ENCODE measurements around the gene GRAMD1C.

Gene GRAMD1C

DNA sequence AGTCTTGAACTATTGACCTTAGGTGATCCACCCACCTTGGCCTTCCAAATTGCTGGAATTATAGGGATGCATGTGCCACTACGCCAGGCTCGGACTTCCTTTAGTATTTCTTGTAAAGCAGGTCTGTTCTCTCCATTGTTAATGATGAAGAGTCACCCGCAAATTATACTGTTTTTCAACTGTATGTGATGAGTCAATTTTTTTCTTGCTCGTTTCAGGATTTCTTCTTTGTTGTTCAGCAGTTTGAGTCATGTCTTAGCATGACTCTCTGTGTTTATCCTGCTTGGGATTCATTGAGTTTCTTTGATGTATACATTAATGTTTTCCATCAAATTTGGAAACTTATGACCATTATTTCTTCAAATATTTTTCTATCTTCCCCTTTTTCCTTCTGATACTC lies 28.9 kb downstream of the GRAMD1C start:
- Histone ChIP-seq H3K27ac (no peak overlapping the region), H3K9me3 (no peaks in the 10 kb centered on the region), H3K4me1 (no peaks in the 10 kb centered on the region), H3K4me3 (no peak overlapping the region), H3K36me3 (no peaks in the 10 kb centered on the region), H3K27me3 (no peaks in the 10 kb centered on the region)
- TF ChIP-seq, protein P1, sequence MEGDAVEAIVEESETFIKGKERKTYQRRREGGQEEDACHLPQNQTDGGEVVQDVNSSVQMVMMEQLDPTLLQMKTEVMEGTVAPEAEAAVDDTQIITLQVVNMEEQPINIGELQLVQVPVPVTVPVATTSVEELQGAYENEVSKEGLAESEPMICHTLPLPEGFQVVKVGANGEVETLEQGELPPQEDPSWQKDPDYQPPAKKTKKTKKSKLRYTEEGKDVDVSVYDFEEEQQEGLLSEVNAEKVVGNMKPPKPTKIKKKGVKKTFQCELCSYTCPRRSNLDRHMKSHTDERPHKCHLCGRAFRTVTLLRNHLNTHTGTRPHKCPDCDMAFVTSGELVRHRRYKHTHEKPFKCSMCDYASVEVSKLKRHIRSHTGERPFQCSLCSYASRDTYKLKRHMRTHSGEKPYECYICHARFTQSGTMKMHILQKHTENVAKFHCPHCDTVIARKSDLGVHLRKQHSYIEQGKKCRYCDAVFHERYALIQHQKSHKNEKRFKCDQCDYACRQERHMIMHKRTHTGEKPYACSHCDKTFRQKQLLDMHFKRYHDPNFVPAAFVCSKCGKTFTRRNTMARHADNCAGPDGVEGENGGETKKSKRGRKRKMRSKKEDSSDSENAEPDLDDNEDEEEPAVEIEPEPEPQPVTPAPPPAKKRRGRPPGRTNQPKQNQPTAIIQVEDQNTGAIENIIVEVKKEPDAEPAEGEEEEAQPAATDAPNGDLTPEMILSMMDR (IDR thresholded peaks at IDR 0.05): no peak
- intact Hi-C loops (cut with DNase I; ENCODE audit: low total_unique reads): no loop called here
- no peak for DNase-seq

DNA sequence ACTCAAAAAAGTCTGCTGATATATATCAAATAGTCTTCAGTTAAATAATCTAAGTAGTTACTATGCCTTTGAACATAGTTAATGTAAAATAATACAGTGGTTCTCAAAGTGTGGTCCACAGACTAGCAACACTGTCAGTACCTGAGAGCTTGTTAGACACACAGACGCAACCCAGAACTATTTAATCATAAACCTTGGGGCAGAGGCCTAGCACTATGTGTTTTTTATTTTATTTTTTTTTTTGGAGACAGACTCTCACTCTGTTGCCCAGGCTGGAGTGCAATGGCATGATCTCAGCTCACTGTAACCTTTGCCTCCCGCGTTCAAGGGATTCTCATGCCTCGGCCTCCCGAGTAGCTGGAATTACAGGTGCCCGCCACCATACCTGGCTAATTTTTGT lies 34.7 kb downstream of the GRAMD1C start:
- no peaks in the 10 kb centered on the region for H3K4me1 ChIP-seq
- H3K9me3 ChIP-seq: no peaks in the 10 kb centered on the region
- H3K4me3 ChIP-seq: no peak overlapping the region
- TF ChIP-seq, protein P1 (IDR thresholded peaks at IDR 0.05): no peak
- no peak overlapping the region for H3K27ac ChIP-seq
- no peaks in the 10 kb centered on the region for H3K36me3 ChIP-seq
- no peaks in the 10 kb centered on the region for H3K27me3 ChIP-seq
- no peak for DNase-seq
- intact Hi-C loops (cut with DNase I; ENCODE audit: low total_unique reads): no loop called here

DNA sequence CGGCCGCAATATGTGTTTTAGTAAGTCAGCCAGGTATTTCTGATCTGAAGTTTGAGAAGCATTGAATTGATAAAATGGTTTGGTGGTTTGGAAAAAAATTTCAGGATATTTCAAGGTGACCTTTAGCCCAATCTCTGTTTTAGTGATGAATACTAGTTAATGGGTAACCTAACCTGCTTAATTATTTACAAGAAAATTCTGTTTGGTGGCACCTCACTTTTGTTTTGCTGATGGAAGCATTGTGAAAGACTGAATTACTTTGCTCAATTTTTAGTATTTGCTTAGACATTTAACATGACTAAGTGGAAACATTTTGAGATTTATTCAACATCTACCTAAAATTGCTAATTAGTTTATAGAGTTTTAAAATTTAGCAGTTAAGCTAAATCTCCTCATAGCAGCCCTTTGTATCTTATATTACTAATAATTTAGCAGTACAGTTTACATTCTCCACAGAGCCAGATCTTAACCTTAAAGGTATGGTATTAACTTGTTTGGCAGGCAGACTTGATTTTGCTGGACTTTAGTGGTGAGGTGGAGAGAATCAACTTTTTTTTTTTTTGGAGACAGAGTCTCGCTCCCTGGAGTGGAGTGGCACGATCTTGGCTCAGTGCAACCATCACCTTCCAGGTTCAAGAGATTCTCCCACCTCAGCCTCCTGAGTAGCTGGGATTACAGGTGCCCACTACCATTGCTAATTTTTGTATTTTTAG lies 35.4 kb downstream of the GRAMD1C start:
- Histone ChIP-seq H3K27me3 (no peaks in the 10 kb centered on the region), H3K4me1 (no peaks in the 10 kb centered on the region), H3K36me3 (no peaks in the 10 kb centered on the region), H3K9me3 (no peaks in the 10 kb centered on the region), H3K27ac (no peak overlapping the region), H3K4me3 (no peak overlapping the region)
- intact Hi-C loops (cut with DNase I; ENCODE audit: low total_unique reads): no loop called here
- TF ChIP-seq, protein P1 (IDR thresholded peaks at IDR 0.05): no peak
- DNase-seq: no peak

DNA sequence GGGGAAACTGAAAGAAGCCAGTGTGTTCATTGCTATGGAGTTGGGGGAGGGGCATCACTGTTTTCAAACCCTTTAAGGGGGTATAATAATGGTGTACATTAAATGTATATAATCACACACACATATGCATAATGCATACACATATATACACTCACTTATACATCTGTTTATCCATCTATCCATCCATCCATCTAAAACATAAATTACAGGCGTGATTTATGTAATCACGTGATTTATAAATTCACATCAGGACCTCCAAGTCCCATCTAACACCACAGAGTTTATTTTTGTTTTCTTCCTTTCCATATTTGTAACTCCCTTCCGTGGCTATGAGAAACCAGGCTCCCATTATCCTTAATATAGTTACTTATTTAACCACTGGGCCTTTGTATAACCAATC lies 39.8 kb downstream of the GRAMD1C start:
- TF ChIP-seq, protein P1 (IDR thresholded peaks at IDR 0.05): no peak

DNA sequence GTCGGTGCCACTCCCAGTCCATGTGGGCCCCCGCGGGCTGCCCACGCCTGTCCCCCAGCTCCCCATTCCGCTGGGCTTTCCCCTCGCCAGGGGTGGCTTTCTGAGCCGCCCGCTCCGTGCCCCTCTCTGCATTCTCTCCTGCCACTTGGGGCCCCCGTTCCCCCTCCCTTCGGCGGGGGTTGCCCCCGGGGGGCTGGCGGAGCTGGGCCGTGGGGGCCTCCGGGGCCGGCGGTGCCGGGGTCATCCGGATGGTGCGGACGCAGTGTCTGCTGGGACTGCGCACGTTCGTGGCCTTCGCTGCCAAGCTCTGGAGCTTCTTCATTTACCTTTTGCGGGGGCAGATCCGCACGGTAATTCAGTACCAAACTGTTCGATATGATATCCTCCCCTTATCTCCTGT lies 46.5 kb downstream of the GRAMD1C start:
- Histone ChIP-seq H3K4me3 (no peak overlapping the region), H3K27ac (no peak overlapping the region), H3K4me1 (no peaks in the 10 kb centered on the region), H3K36me3 (no peaks in the 10 kb centered on the region), H3K9me3 (no peaks in the 10 kb centered on the region), H3K27me3 (no peaks in the 10 kb centered on the region)
- TF ChIP-seq, protein P1 (IDR thresholded peaks at IDR 0.05): no peak
- intact Hi-C loops (cut with DNase I; ENCODE audit: low total_unique reads): no loop called here
- no peak for DNase-seq

More for the DNA sequence above, 39.8 kb downstream of the GRAMD1C start:
- no peak for DNase-seq
- intact Hi-C loops (cut with DNase I; ENCODE audit: low total_unique reads): no loop called here
- Histone ChIP-seq H3K4me3 (no peak overlapping the region), H3K4me1 (no peaks in the 10 kb centered on the region), H3K36me3 (no peaks in the 10 kb centered on the region), H3K9me3 (no peaks in the 10 kb centered on the region), H3K27ac (no peak overlapping the region), H3K27me3 (no peaks in the 10 kb centered on the region)
